Peyer's patch (tissue), 4 donors: ENCODE measurements around the gene GAS7.

Source experiments
- CTCF ChIP-seq, 6 experiments: fragments of 450-650 bp in 4 of 6; fragments of 200-600 bp in 2 of 6; sonication (generic) in 1 of 6; IDR thresholded peaks; one replicate each; pipeline ENCODE4 v1.5.1; 2017 to 2019; ENCODE audit warnings: antibody characterized with exemption in 6 of 6, mild to moderate bottlenecking in 3 of 6, moderate library complexity in 1 of 6
- POLR2A ChIP-seq, 2 donors: fragments of 450-650 bp; IDR thresholded peaks; one replicate each; pipeline ENCODE4 v1.5.1; 2017; ENCODE audit warnings: antibody characterized with exemption in 2 of 2, mild to moderate bottlenecking in 2 of 2, moderate library complexity in 2 of 2

GRCh38 chr17:9874722-9875121, 323.7 kb downstream of the GAS7 start:
- TF ChIP-seq CTCF (IDR thresholded peaks at IDR 0.05) (no peak), POLR2A (IDR thresholded peaks at IDR 0.05) (no peak)
